ENCODE measurements around the gene CGA. TPM values are rescaled to one million over a fixed set of nuclear protein-coding genes. Genes with fewer than 3 reads are reported as not detected.

CGA gene
- total and polyA plus RNA-seq, 4 donors: not detected

GRCh38 chr6:87116922-87117321 is 22.0 kb upstream of the CGA start:
- Histone ChIP-seq H3K9ac (ENCODE audit: low read depth in 1 of 2, low read length in 2 of 2) (no peak overlapping the region), H3K36me3 (ENCODE audit: control insufficient read depth in 4 of 4, insufficient read depth in 3 of 4, low read depth in 1 of 4, low read length in 3 of 4) (no peaks in the 10 kb centered on the region), H3K9me3 (ENCODE audit: control insufficient read depth in 4 of 4, low read length in 3 of 4) (no peaks in the 10 kb centered on the region), H3K27me3 (ENCODE audit: control insufficient read depth in 4 of 4, insufficient read depth in 4 of 4, low read length in 3 of 4) (no peaks in the 10 kb centered on the region), H3K4me1 (ENCODE audit: control insufficient read depth in 4 of 4, insufficient read depth in 4 of 4, low read length in 3 of 4) (no peaks in the 10 kb centered on the region), H3K4me3 (ENCODE audit: low read depth in 1 of 3, low read length in 3 of 3) (no peak overlapping the region), H3K27ac (ENCODE audit: low read depth in 1 of 2, low read length in 2 of 2) (no peak overlapping the region)
- WGBS: 89% methylated on average over 2 of the region's 2 CpGs
- no peak for TF ChIP-seq SP1 (IDR thresholded peaks at IDR 0.05)
- TF ChIP-seq YY1 (IDR thresholded peaks at IDR 0.05): no peak
- TF ChIP-seq, protein P1, sequence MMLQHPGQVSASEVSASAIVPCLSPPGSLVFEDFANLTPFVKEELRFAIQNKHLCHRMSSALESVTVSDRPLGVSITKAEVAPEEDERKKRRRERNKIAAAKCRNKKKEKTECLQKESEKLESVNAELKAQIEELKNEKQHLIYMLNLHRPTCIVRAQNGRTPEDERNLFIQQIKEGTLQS (IDR thresholded peaks at IDR 0.05): no peak
- DNase-seq (ENCODE audit: low spot score): no peak

DNA sequence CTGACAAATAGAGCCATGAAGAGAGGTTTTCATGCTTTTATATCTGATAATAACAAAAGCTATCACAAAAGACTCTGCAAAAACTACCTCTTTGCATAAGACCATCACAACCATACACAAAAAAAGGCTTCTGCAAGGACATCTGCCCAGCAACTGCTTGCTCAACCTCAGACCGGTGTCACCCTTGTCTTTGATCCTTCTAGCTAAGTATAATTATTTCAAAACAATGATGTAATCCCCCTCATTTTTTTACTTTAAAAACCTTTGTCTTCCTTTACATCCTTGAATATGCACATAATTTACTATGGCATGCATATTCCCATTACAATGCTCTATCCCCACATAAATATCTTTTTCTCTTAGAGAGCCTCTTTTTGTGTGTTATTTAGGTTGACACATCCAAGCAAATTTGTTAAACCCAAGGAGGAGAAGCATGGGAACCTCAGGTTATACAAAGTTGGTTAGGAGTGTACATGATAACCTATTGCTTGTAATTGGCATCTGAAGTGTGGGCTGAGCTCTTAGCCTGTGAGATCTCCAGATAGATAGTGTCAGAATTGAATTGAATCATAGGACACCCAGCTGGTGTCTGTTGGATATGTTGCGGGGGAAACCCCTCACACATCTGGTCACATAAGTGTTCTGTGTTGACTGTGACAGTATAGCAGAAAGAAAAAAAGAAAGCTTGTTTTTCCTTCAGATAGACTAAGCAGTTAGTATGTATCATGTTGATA is 20.7 kb upstream of the CGA start:
- H3K27me3 ChIP-seq (ENCODE audit: control insufficient read depth in 4 of 4, insufficient read depth in 4 of 4, low read length in 3 of 4): no peaks in the 10 kb centered on the region
- no peak for TF ChIP-seq JUND (IDR thresholded peaks at IDR 0.05)
- TF ChIP-seq, protein P1 (IDR thresholded peaks at IDR 0.05): no peak
- TF ChIP-seq HNF4A (conservative IDR thresholded peaks at IDR 0.05): no peak
- no peak for TF ChIP-seq ZBTB33 (IDR thresholded peaks at IDR 0.05)
- TF ChIP-seq FOXA1 (IDR thresholded peaks at IDR 0.05): no peak
- no peak for TF ChIP-seq TAF1 (conservative IDR thresholded peaks at IDR 0.05)
- TF ChIP-seq, protein P2, sequence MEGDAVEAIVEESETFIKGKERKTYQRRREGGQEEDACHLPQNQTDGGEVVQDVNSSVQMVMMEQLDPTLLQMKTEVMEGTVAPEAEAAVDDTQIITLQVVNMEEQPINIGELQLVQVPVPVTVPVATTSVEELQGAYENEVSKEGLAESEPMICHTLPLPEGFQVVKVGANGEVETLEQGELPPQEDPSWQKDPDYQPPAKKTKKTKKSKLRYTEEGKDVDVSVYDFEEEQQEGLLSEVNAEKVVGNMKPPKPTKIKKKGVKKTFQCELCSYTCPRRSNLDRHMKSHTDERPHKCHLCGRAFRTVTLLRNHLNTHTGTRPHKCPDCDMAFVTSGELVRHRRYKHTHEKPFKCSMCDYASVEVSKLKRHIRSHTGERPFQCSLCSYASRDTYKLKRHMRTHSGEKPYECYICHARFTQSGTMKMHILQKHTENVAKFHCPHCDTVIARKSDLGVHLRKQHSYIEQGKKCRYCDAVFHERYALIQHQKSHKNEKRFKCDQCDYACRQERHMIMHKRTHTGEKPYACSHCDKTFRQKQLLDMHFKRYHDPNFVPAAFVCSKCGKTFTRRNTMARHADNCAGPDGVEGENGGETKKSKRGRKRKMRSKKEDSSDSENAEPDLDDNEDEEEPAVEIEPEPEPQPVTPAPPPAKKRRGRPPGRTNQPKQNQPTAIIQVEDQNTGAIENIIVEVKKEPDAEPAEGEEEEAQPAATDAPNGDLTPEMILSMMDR (IDR thresholded peaks at IDR 0.05; ENCODE audit: low read depth, low read length, missing input control): no peak
- TF ChIP-seq EGR1 (IDR thresholded peaks at IDR 0.05; ENCODE audit: low read depth in 2 of 2): no peak
- no peak for TF ChIP-seq RXRA (IDR thresholded peaks at IDR 0.05)
- no peak for TF ChIP-seq MAX (IDR thresholded peaks at IDR 0.05)
- TF ChIP-seq HNF4G (IDR thresholded peaks at IDR 0.05): no peak
- TF ChIP-seq GABPA (IDR thresholded peaks at IDR 0.05 in 1 of 2, conservative IDR thresholded peaks at IDR 0.05 in 1 of 2): no peak
- no peak for TF ChIP-seq REST (IDR thresholded peaks at IDR 0.05)
- TF ChIP-seq NR2F2 (IDR thresholded peaks at IDR 0.05): no peak
- no peak for TF ChIP-seq YY1 (IDR thresholded peaks at IDR 0.05)
- no peak for TF ChIP-seq RAD21 (IDR thresholded peaks at IDR 0.05)
- TF ChIP-seq SP1 (IDR thresholded peaks at IDR 0.05): no peak
- DNase-seq (ENCODE audit: low spot score): no peak
- H3K27ac ChIP-seq (ENCODE audit: low read depth in 1 of 2, low read length in 2 of 2): no peak overlapping the region
- H3K4me1 ChIP-seq (ENCODE audit: control insufficient read depth in 4 of 4, insufficient read depth in 4 of 4, low read length in 3 of 4): no peaks in the 10 kb centered on the region
- no peaks in the 10 kb centered on the region for H3K36me3 ChIP-seq (ENCODE audit: control insufficient read depth in 4 of 4, insufficient read depth in 3 of 4, low read depth in 1 of 4, low read length in 3 of 4)
- no peak overlapping the region for H3K4me3 ChIP-seq (ENCODE audit: low read depth in 1 of 3, low read length in 3 of 3)
- no peaks in the 10 kb centered on the region for H3K9me3 ChIP-seq (ENCODE audit: control insufficient read depth in 4 of 4, low read length in 3 of 4)
- WGBS: 75% methylated on average over 2 of the region's 2 CpGs
- no peak overlapping the region for H3K9ac ChIP-seq (ENCODE audit: low read depth in 1 of 2, low read length in 2 of 2)

All from liver (tissue), 9 donors.